Measurements from ENCODE around the gene COLEC12. TPM values are rescaled to one million over a fixed set of nuclear protein-coding genes. Genes with fewer than 3 reads are reported as not detected.
A peak's percentile ranks its signal among the peaks of the same experiment; 100 is the strongest.

COLEC12 gene
- total RNA-seq, 4 donors from 2014 or later = 20.2 to 81.3 (median 29.1) TPM

- intact Hi-C loops (cut with DNase I; ENCODE audit: low total_unique reads) = no loop called here
- no peaks in the 10 kb centered on the region for H3K27me3 ChIP-seq
- no peaks in the 10 kb centered on the region for H3K9me3 ChIP-seq
- no peak overlapping the region for H3K4me3 ChIP-seq
- no peaks in the 10 kb centered on the region for H3K36me3 ChIP-seq
- H3K4me1 ChIP-seq = no peaks in the 10 kb centered on the region
- no peak overlapping the region for H3K27ac ChIP-seq
- DNase-seq = no peak
- TF ChIP-seq CTCF (IDR thresholded peaks at IDR 0.05) = no peak
- TF ChIP-seq POLR2A (IDR thresholded peaks at IDR 0.05) = no peak
Observed at GRCh38 chr18:336713-337112, 163.8 kb downstream of the COLEC12 start.

GRCh38 chr18:335733-336132, 164.8 kb downstream of the COLEC12 start:
- no peak for DNase-seq
- no peaks in the 10 kb centered on the region for H3K4me1 ChIP-seq
- no peaks in the 10 kb centered on the region for H3K9me3 ChIP-seq
- TF ChIP-seq CTCF (IDR thresholded peaks at IDR 0.05) (no peak), POLR2A (IDR thresholded peaks at IDR 0.05) (no peak)
- no peaks in the 10 kb centered on the region for H3K27me3 ChIP-seq
- no peak overlapping the region for H3K4me3 ChIP-seq
- H3K27ac ChIP-seq = no peak overlapping the region
- H3K36me3 ChIP-seq = no peaks in the 10 kb centered on the region
- intact Hi-C loops (cut with DNase I; ENCODE audit: low total_unique reads) = no loop called here

GRCh38 chr18:334575-335132, 165.8 kb downstream of the COLEC12 start:
- Histone ChIP-seq H3K36me3 (no peaks in the 10 kb centered on the region), H3K27me3 (no peaks in the 10 kb centered on the region), H3K4me3 (no peak overlapping the region), H3K9me3 (no peaks in the 10 kb centered on the region), H3K27ac (no peak overlapping the region), H3K4me1 (no peaks in the 10 kb centered on the region)
- TF ChIP-seq POLR2A (IDR thresholded peaks at IDR 0.05) (no peak), CTCF (IDR thresholded peaks at IDR 0.05) (no peak)
- intact Hi-C loops (cut with DNase I; ENCODE audit: low total_unique reads) = no loop called here
- DNase-seq = no peak

- Histone ChIP-seq H3K27me3 (no peaks in the 10 kb centered on the region), H3K36me3 (no peaks in the 10 kb centered on the region), H3K4me3 (no peak overlapping the region), H3K4me1 (no peaks in the 10 kb centered on the region), H3K9me3 (no peaks in the 10 kb centered on the region), H3K27ac (peak overlapping the region; percentile 51)
- DNase-seq = peak in 1 of 2 donors; percentile 56
- intact Hi-C loops (cut with DNase I; ENCODE audit: low total_unique reads) = no loop called here
- no peak for TF ChIP-seq POLR2A (IDR thresholded peaks at IDR 0.05)
- no peak for TF ChIP-seq CTCF (IDR thresholded peaks at IDR 0.05)
Observed at GRCh38 chr18:332721-333510, 167.6 kb downstream of the COLEC12 start.

- DNase-seq = no peak
- no peak for TF ChIP-seq CTCF (IDR thresholded peaks at IDR 0.05)
- TF ChIP-seq POLR2A (IDR thresholded peaks at IDR 0.05) = no peak
- intact Hi-C loops (cut with DNase I; ENCODE audit: low total_unique reads) = no loop called here
- Histone ChIP-seq H3K27me3 (no peaks in the 10 kb centered on the region), H3K36me3 (no peaks in the 10 kb centered on the region), H3K27ac (peak overlapping the region; percentile 51), H3K4me1 (no peaks in the 10 kb centered on the region), H3K9me3 (no peaks in the 10 kb centered on the region), H3K4me3 (no peak overlapping the region)
Observed at GRCh38 chr18:332007-332406, 168.5 kb downstream of the COLEC12 start.
